GM04504 (cell line): ENCODE data around the gene PGAM4.
"Not testable (repeated sequence)": the region's sequence is repeated elsewhere in the genome, so short reads cannot be mapped to it uniquely, and the experiment has no call there.

Experiments used
- DNase-seq: peaks from one replicate; pipeline ENCODE4 v3.0.0-alpha.2; 2012; ENCODE audit warnings: low read depth

Gene PGAM4

GRCh38 chrX:77969538-77969937 is at the start of gene PGAM4:
PGAM4 (minus strand) TSS chrX:77969638; CDS start chrX:77969638, 0 bp downstream.
- DNase-seq = no peak

GRCh38 chrX:78011846-78012245 is 42.4 kb upstream of the PGAM4 start:
- no peak for DNase-seq

DNA sequence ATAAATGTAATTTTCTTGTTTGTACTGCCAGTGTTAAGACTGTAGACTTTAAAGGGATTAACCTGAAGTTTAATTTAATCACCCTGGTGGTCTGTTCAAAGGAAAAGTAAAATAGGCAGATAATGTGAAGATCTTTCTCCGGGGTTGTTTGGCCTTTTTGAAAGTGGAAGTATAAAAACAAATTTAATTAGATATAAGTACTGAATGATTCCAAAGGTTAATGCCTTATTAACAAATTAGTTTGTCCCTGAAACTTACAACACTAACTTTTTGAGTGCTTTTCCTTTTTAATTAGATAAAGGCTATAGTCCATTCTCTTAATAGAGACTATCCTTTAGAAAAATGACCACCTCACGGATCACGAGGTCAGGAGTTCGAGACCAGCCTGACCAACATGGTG is 10.4 kb upstream of the PGAM4 start:
- DNase-seq = no peak

GRCh38 chrX:77977518-77977917 is 8.1 kb upstream of the PGAM4 start:
- DNase-seq = no peak

DNA sequence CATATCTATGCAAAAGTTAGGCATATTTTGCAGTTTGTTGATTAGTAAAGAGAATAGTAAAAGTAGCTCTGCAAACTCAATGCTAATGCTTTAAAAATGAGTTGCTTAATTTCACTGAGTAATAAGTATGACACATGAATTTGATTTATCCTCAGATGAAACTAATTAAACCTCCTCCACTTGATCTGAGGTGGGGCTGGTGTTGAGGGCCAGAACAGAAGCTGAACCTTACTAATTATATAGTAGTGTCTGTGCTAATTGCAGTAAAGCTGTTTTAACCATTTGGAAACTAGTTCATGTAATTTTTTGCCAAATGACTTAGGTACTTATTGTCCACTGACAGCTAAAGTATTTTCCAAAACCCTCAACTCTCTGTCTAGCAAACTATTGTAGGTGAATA is 7.7 kb upstream of the PGAM4 start:
- DNase-seq = no peak

GRCh38 chrX:77975755-77976154 is 6.3 kb upstream of the PGAM4 start:
- DNase-seq = no peak

- no peak for DNase-seq
Measured at GRCh38 chrX:77967631-77968030, 1.8 kb downstream of the PGAM4 start.

DNA sequence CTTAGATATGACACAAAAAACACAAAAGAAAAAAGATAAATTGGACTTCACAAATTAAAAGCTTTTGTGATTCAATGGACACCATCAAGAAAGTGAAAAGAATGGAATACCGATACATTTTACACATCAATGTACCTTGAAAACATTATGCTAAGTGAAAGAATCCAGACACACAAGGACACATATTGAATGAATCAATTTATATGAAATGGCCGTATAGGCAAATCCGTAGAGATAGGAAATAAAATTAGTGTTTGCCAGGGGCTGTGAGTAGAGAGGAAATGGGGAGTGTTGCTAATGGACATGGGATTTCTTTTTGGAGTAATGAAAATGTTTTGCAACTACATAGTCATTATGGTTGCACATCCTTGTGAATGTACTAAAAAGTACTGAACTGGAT is 3.1 kb downstream of the PGAM4 start:
- DNase-seq = no peak

DNA sequence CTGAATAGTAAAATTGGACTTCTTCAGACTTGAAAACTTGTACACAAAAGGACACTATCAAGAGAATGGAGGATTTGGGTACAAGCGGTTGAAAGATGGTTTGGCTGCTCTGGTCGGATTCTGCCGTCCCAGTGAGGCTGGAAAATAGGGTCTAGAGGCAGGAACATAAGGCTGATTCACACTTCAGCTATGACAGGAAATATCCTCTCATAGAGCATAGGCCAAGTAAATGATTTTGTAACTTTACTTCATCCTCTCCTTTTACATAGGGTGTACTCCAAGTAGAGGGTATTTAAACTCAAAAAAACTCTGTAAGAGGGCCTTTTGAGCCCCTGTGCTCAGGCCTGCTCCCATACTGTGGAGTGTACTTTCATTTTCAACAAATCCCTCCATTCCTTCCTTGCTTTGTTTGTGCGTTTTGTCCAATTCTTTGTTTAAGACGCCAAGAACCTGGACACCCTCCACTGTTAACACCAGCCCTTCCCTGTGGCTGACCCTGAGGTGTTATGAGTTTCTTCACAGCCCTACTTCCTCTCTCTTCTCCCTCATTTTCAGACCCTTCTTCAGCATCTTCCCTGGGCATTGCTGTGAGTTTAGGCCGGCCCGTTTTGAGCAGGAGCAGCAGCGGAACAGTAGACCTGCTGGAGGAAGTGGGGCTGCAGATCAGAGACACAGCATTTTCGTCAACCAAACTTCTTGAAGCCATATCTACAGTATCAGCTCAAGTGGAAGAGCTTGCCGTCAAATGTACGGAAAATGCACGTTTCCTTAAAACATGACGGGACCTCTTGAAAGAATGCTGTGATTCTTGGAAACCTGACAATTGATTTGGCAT is 7.2 kb downstream of the PGAM4 start:
- DNase-seq = no peak

DNA sequence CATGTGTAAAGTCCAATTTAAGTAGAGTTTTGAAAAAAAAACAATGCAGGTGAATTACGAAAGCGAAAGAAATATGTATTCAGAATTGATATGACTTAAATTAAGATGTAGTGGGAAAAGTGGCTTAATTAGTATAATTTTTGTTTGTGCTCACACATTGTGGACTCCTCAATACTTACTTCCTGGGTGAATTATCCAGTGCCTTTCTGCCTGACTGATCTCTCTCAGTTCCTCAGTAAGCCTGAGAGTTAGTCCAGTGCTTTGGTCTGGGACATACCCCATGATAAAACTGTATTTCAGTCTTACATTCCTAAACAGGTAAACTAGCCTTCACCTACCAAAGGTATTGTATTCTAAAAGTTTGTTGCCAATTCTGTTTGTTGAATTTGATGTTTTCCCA is 8.4 kb downstream of the PGAM4 start:
- no peak for DNase-seq

DNA sequence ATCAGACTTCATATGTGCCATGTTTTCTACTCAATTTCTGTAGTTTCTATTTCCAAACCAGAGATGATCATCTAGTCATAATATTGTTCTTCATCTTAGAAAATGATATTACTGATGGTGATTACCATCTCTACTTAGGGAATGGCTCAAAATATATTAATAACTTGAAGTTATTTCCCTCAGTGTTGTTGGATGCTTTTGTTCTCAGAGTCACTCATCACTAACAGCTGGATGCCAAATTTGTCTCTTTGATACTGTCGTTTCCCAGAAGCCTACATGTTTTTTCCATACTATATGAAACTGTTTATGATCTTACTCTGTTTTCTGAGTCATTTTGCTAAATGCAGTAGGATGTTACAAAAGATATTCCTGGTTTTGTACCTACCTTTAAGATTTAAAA is 8.9 kb downstream of the PGAM4 start:
- no peak for DNase-seq

- DNase-seq = no peak
Measured at GRCh38 chrX:77953708-77954107, 15.7 kb downstream of the PGAM4 start.

GRCh38 chrX:77953302-77953701 is 16.1 kb downstream of the PGAM4 start:
- DNase-seq = no peak

- DNase-seq = no peak
Measured at GRCh38 chrX:77952173-77952572, 17.3 kb downstream of the PGAM4 start.

DNA sequence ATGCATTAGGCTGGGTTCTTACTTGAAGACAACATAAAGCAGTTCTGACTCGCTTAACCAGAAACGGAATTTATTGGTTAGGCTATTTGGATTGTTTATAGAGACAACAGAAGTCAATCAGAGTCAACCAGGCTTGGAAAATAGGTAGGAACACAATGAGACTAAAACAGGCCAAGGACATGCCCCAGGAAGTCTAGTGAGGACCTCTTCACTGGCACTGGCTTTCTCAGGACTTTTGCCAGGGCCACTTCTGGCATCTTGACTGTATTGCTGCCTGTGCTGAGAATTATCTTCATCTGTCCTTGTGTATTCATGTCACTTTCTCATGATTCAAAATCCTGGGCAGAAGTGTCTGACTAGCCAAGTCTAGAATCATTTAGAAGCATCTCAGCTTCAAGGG is 19.6 kb downstream of the PGAM4 start:
- DNase-seq = no peak

DNA sequence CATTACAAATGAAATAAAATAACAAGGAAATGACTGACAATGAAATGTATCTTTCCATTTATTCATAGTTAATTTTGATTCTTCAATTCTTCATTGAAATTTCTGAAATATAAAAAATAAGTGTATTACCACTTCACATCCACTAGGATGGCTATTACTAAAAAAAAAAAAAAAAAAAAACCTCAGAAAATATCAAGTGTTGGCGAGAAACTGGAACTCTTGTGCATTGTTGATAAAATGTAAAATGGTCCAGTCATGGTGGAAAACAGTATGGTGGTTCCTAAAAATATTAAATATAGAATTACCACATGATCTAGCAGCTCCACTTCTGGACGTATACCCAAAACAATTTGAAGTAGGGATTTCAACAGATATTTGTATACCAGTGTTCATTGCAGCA is 22.9 kb downstream of the PGAM4 start:
- DNase-seq = no peak

DNA sequence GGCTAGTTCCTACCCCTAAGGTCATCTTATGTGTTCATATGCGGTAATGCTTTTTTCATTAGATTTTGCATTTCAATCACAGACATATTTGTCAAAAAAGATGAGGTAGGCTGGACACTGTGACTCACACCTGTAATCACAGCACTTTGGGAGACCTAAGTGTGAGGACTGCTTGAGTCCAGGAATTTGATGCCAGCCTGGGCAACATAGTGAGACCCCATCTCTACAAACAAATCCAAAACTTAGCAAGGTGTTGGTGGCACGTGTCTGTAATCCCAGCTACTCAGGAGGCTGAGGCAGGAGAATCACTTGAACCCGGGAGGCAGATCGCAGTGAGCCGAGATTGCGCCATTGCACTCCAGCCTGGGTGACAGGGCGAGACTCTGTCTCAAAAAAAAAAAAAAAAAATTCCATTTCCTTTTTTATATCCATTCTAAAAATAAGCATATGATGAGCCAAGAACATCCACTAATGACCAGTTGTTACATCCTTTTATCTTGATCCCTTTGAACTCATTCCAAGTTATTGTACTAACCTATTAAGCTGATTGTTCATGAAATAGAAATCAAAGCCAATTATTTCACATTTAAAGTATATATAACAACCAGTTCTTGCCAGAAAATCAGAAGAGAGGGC is 23.4 kb downstream of the PGAM4 start:
- DNase-seq = no peak

- not testable (repeated sequence) for DNase-seq
Measured at GRCh38 chrX:77945031-77945430, 24.4 kb downstream of the PGAM4 start.

DNA sequence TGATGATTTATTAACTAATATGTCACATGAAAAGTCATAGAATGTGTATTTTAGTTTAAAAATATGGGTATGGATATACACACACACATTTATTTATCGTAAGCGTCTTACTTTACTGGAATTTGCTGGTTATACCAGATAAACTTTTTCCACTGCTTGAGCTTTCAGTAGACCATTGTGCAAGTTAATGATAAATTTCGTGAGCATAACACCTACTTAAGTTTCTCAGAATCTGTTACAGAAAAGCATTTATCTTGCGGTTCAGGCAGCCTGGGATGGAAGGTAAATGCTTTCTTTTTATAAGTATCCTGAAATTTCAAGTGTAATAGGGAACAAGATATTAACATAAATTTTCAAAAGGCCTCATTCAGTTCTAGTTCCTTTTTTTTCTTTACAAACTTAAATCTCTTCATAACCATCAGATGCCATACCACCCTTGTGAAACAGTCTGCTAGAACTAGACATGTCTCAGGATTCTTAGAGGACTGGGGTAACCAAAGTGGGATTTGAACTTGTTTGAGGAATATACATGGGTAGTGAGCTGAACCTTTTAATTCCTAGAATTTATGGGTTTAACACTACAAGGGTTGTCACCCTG is 31.3 kb downstream of the PGAM4 start:
- no peak for DNase-seq

DNA sequence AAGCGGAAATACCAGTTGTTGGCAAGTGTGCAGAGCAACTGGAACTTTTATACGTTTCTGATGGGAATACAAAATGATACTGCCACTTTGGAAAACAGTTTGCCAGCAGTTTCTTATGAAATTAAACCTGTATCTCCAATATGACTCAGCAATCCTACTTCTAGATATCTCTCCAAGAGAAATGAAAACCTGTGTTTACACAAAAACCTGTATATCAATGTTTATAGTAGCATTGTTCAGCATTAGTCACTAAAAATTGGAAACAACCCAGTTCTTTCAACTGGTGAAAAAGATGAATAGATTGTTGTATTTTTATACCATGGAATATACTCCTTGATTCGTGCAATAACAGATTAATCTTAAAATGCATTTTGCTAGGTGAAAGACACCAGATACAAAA is 32.1 kb downstream of the PGAM4 start:
- no peak for DNase-seq

DNA sequence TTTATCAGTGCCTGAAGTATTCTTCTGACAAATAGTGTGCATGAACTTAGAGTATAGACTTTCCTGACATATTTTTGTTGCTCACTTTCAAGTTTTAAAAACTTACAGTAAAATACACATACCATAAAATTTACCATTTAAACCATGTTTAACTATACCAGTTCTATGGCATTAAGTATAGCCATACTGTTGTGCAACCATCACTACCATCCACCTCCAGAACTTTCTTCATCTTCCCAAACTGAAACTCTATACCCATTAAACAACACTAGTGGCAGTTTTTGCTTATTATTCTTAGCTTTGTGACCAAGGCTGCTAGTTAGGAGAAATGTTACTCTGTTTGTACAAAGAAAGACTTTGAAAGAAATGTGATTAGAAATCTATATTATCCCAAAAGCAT is 33.1 kb downstream of the PGAM4 start:
- no peak for DNase-seq

DNA sequence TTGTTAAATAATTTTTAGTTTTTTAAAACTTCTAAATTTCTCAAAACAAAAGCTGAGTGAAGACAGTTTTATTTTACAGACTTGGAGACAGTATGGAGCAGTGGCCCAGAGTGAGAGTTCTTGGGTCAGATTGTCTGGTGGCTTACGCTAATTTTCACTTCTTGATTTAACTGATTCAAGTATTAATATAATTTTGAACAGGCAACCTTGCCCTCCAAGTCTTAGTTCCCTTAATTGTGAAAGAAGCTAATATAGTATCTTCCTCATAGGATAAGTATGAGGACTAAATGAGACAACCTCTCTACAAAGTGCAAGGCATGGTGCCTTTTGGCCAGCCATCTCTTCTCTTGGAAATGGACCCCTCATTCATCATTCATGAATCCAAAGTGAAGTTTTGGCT is 33.6 kb downstream of the PGAM4 start:
- no peak for DNase-seq

DNA sequence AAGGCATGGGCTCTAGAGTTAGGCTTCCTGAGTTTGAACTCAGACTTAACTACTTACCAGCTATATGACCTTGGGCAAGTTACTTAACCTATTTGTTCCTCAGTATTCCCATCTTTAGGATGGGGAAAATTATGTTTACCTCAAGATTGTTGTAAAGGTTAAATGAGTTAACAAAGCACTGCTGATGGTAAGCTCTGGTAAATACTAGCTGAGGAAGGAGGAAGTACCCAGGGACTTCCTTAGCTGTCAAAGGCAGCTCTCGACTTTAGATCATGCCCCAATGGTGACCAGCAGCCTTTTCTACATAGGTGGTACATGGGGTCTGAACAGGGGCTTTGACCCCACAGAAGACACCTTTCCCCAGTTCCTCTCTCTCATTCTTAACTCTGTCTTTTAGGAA is 38.9 kb downstream of the PGAM4 start:
- DNase-seq = no peak
